DMS 273 (cell line): ENCODE results near the gene PLXNB2.
"Not testable (repeated sequence)": the region's sequence is repeated elsewhere in the genome, so short reads cannot be mapped to it uniquely, and the experiment has no call there.

ENCODE experiments used
- DNase-seq: peaks from one replicate; lab custom pipeline; 2025; ENCODE audit not compliant: unreplicated experiment; lab: John Stamatoyannopoulos, UW

Gene PLXNB2

GRCh38 chr22:50282361-50283155 is 24.9 kb downstream of the PLXNB2 start:
- no peak for DNase-seq

- no peak for DNase-seq
Measured at GRCh38 chr22:50281957-50282356, 25.5 kb downstream of the PLXNB2 start.

GRCh38 chr22:50281384-50281760 is 26.1 kb downstream of the PLXNB2 start:
- DNase-seq, result no peak

GRCh38 chr22:50280708-50281383 is 26.6 kb downstream of the PLXNB2 start:
- DNase-seq, result no peak

GRCh38 chr22:50280022-50280707 is 27.3 kb downstream of the PLXNB2 start:
- DNase-seq, result no peak

- DNase-seq, result no peak
Measured at GRCh38 chr22:50278956-50279619, 28.4 kb downstream of the PLXNB2 start.

- no peak for DNase-seq
Measured at GRCh38 chr22:50278461-50278860, 29.0 kb downstream of the PLXNB2 start.

- no peak for DNase-seq
Measured at GRCh38 chr22:50277761-50278160, 29.7 kb downstream of the PLXNB2 start.

- DNase-seq, result peak; percentile 55
Measured at GRCh38 chr22:50276143-50276542, 31.3 kb downstream of the PLXNB2 start.

GRCh38 chr22:50275181-50276055 is 32.0 kb downstream of the PLXNB2 start:
- no peak for DNase-seq

GRCh38 chr22:50274771-50275170 is 32.7 kb downstream of the PLXNB2 start:
- peak; percentile 24 for DNase-seq

GRCh38 chr22:50274311-50274710 is 33.1 kb downstream of the PLXNB2 start:
- DNase-seq, result peak; percentile 73

GRCh38 chr22:50273781-50274180 is 33.7 kb downstream of the PLXNB2 start:
- DNase-seq, result not testable (repeated sequence)

GRCh38 chr22:50273352-50273751 is 34.1 kb downstream of the PLXNB2 start:
- not testable (repeated sequence) for DNase-seq

GRCh38 chr22:50272044-50272802 is 35.2 kb downstream of the PLXNB2 start:
- DNase-seq, result peak; percentile 34

GRCh38 chr22:50271519-50271970 is 35.9 kb downstream of the PLXNB2 start:
- peak; percentile 86 for DNase-seq

- peak; percentile 61 for DNase-seq
Measured at GRCh38 chr22:50270666-50271394, 36.6 kb downstream of the PLXNB2 start.

GRCh38 chr22:50269970-50270665 is 37.3 kb downstream of the PLXNB2 start, which contains the start of gene MAPK11:
MAPK11 (minus strand) TSS chr22:50270380; CDS start chr22:50270292, 88 bp downstream.
- peak; percentile 72 for DNase-seq
